Measurements from ENCODE around the gene CHST9. TPM values are rescaled to one million over a fixed set of nuclear protein-coding genes. Genes with fewer than 3 reads are reported as not detected.
"Not testable (repeated sequence)": the region's sequence is repeated elsewhere in the genome, so short reads cannot be mapped to it uniquely, and the experiment has no call there.

Gene CHST9
- total RNA-seq, 2 donors from 2014 or later, result 0.07 TPM; not detected in 1

DNA sequence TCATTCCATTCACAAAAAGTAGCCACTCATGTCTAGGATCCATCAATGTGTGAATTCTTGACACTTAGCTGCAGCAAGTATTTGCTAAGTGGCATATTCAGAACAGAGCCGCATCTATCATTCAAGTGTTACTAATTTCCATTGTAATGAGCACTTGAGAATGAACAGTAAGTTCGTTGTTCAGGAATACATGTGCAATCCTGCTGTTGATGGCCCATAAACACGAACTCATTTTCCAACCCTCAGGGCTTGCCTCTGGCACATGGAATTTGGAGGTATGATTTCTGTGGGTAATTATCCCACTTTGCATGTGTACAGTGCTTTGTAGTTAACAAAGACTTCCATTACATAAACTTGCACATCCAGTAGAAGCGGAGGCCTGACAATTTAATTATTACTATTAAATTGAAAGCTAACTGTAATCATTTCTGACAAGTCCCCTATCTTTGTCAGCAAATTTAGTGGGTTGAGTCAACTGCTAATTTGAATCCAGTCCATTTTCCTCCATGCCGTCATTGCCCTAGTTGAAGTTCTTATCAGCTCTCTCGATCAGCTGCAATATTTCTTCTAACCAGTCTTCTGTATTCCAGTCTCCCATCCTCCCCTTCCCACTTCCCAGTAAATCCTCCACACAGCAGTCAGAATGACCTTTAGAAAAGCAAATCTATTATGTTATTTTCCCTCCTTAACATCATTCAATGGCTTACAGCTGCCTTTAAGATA lies 203.6 kb downstream of the CHST9 start:
- Histone ChIP-seq H3K27me3 (replicated peaks; ENCODE audit: insufficient read depth) (no peaks in the 10 kb centered on the region), H3K4me3 (no peak overlapping the region), H3K4me1 (ENCODE audit: control insufficient read depth in 1 of 2, low read depth in 2 of 2) (no peaks in the 10 kb centered on the region), H3K9me3 (no peaks in the 10 kb centered on the region), H3K27ac (no peak overlapping the region), H3K36me3 (no peaks in the 10 kb centered on the region)
- TF ChIP-seq CTCF (IDR thresholded peaks at IDR 0.05), result no peak
- DNase-seq (ENCODE audit: low spot score) (no peak), ATAC-seq (ENCODE audit: insufficient number of reproducible peaks, low FRiP score, low read depth) (no peak)

DNA sequence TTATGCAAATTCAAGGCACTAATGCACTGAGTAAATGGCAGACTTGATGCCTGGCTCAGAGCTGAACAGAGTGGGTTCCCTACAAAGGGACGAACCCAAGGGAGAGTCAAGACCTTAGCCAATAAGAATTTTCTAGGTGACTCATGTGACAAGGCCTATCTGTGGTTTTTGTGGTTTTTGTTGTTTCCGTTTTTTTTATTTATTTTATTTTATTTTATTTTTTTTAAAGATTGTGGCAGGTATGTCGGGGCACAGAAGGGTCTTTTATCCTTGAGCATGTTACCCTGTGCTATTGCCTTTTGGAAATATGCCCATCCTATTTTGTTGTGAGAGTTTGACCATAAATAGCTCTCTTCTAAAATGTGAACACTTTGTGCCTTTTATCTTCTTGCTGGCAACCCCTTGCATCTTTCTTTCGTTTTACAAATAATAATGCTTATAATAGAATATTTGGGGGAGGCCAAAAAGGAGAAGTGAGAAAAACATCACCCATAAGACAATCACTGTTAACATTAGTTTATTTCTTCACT lies 206.2 kb downstream of the CHST9 start:
- Histone ChIP-seq H3K9me3 (no peaks in the 10 kb centered on the region), H3K4me1 (ENCODE audit: control insufficient read depth in 1 of 2, low read depth in 2 of 2) (no peaks in the 10 kb centered on the region), H3K27ac (no peak overlapping the region), H3K4me3 (no peak overlapping the region), H3K36me3 (no peaks in the 10 kb centered on the region), H3K27me3 (replicated peaks; ENCODE audit: insufficient read depth) (no peaks in the 10 kb centered on the region)
- DNase-seq (ENCODE audit: low spot score) (no peak), ATAC-seq (ENCODE audit: insufficient number of reproducible peaks, low FRiP score, low read depth) (no peak)
- no peak for TF ChIP-seq CTCF (IDR thresholded peaks at IDR 0.05)

- Histone ChIP-seq H3K4me3 (no peak overlapping the region), H3K36me3 (no peaks in the 10 kb centered on the region), H3K9me3 (no peaks in the 10 kb centered on the region), H3K4me1 (ENCODE audit: control insufficient read depth in 1 of 2, low read depth in 2 of 2) (no peaks in the 10 kb centered on the region), H3K27me3 (replicated peaks; ENCODE audit: insufficient read depth) (no peaks in the 10 kb centered on the region), H3K27ac (no peak overlapping the region)
- DNase-seq (ENCODE audit: low spot score), result no peak
- TF ChIP-seq CTCF (IDR thresholded peaks at IDR 0.05), result no peak
- ATAC-seq (ENCODE audit: insufficient number of reproducible peaks, low FRiP score, low read depth), result no peak
Measured at GRCh38 chr18:26977781-26978180, 207.3 kb downstream of the CHST9 start.

DNA sequence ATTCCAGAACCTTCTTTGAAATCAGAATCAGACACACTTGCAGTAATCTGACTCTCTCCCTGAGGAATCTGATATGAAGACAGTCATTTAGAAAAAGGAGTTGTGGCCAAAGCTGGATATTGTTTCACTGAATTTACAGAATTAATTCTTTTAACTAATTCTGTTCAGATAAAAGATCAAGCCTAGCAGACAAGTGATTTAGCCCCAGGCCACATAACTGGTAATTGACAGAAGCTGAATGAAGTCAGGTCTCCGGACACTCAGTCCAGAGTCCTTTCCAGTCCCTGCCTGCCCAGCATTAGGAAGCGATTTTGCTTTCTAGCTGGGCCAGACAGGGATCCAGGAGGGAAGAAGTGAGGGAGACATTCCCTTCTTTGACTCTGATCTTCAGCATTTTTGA lies 208.9 kb downstream of the CHST9 start:
- H3K9me3 ChIP-seq, result no peaks in the 10 kb centered on the region
- no peaks in the 10 kb centered on the region for H3K4me1 ChIP-seq (ENCODE audit: control insufficient read depth in 1 of 2, low read depth in 2 of 2)
- H3K4me3 ChIP-seq, result no peak overlapping the region
- TF ChIP-seq CTCF (IDR thresholded peaks at IDR 0.05), result no peak
- H3K36me3 ChIP-seq, result no peaks in the 10 kb centered on the region
- ATAC-seq (ENCODE audit: insufficient number of reproducible peaks, low FRiP score, low read depth), result no peak
- H3K27me3 ChIP-seq (replicated peaks; ENCODE audit: insufficient read depth), result no peaks in the 10 kb centered on the region
- DNase-seq (ENCODE audit: low spot score), result no peak
- no peak overlapping the region for H3K27ac ChIP-seq

DNA sequence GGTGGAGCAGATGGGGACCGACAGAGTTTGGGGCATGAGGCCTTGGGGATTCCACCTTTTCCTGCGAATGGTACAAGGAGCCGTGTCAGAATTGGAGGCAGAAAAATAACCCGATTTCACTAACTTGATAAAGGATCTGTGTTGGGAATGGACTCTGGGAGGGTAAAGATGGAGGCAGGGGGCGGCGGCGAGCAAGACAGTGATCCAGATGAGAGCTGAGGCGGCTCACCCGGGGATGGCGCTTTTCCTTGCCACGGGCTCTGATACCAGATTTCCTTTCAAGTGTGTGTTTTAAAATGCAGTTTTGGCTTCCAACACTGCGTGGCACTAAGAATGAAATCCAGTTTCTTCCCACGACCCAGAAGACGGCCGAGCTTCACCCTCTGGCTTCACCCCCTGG lies 212.6 kb downstream of the CHST9 start:
- not testable (repeated sequence) for H3K36me3 ChIP-seq; H3K4me1 ChIP-seq (ENCODE audit: control insufficient read depth in 1 of 2, low read depth in 2 of 2); H3K4me3 ChIP-seq; H3K27me3 ChIP-seq (replicated peaks; ENCODE audit: insufficient read depth); H3K27ac ChIP-seq; DNase-seq (ENCODE audit: low spot score); H3K9me3 ChIP-seq; ATAC-seq (ENCODE audit: insufficient number of reproducible peaks, low FRiP score, low read depth)

GRCh38 chr18:26971409-26971808 lies 213.7 kb downstream of the CHST9 start:
- no peaks in the 10 kb centered on the region for H3K9me3 ChIP-seq
- no peak for DNase-seq (ENCODE audit: low spot score)

More at GRCh38 chr18:26971409-26971808, 213.7 kb downstream of the CHST9 start:
- Histone ChIP-seq H3K4me3 (no peak overlapping the region), H3K27ac (no peak overlapping the region), H3K4me1 (ENCODE audit: control insufficient read depth in 1 of 2, low read depth in 2 of 2) (no peaks in the 10 kb centered on the region), H3K27me3 (replicated peaks; ENCODE audit: insufficient read depth) (no peaks in the 10 kb centered on the region), H3K36me3 (no peaks in the 10 kb centered on the region)
- ATAC-seq (ENCODE audit: insufficient number of reproducible peaks, low FRiP score, low read depth), result no peak
- TF ChIP-seq CTCF (IDR thresholded peaks at IDR 0.05), result no peak
